ENCODE data around the gene TRPM1.

Gene TRPM1

DNA sequence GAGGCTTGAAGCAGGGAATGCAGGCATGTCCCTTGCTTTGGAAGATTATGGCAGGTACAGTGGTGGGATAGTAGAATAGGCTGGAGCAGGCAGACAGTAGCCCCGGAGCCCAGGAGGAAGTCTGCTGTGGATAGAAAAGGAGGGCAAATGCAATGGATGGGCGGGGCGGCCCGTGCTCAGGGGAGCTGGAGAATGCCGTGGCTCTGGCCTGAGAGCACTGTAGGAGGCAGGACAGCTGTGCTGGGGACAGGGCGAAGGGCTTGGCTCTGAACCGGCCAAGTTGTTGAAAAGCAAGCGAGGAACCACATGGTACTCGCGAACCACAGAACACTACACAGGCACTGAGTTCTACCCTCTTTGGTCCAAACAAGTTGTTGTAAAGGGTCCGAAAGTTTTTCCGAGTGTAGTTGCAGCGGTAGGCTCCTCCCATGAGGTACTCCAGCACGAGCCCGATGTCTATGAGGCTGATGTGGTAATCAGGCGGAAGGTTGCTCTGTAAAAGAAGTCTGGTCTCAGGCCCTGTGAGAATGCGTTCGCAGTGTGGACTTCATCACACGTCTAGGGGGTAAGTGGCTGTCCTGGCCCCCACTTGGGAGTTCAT is 54.7 kb downstream of the TRPM1 start:
- DNase-seq: no peak

DNA sequence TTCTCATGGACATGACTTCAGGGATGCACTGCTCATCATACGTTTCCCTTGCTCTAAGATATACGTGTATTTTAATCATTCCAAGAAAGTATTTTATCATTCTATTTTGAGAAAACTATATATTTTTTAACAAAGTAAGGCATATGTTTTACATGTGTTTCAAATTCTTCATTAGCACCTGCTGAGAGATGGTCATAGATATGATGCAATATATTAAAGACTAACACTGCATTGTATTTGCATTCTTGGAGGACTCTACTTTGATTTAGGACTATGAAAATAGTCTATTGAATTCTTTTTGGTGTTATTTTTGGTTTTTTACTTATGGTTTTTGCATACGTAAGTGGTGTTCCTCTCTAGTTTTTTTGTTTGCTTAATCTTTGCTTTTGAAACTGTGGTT is 55.9 kb downstream of the TRPM1 start:
- DNase-seq: no peak

DNA sequence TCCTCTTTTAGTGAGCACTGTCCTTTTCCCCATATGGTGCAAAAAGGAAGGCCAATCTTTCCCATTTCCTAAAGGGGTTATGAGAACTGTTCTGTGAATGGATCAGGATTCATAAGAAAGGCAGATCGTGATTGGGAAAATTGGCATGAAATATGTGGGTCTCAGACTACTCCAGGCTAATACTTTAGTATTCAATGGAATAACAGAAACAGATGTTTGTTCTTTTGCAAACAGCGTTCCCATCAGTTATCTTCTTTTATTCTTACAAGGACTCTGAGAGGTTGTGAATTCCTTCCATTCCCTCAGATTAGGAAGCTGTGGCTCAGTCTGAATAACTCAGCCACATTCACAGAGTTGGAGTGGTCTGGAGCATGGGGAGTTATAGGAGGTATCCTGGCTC is 58.8 kb downstream of the TRPM1 start:
- DNase-seq: no peak

DNA sequence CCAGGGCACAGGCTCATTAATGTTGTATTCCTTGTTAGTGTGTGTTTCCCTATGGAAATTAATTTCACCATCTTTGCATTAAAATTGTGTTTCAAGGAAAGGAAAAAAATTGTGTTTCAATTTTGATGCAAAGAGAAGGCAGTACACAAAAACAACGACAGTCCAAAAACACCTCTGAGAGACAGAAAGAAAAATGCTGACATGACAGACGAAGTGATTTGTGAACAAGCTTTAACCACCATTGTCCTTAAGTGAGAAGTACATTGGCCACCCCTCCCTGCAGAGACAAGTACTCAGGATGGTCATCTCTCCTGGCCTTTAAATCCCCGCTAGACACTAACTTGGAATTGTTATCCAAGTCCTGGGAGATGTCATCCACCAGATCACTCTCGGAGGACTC is 59.9 kb downstream of the TRPM1 start:
- DNase-seq: no peak

DNA sequence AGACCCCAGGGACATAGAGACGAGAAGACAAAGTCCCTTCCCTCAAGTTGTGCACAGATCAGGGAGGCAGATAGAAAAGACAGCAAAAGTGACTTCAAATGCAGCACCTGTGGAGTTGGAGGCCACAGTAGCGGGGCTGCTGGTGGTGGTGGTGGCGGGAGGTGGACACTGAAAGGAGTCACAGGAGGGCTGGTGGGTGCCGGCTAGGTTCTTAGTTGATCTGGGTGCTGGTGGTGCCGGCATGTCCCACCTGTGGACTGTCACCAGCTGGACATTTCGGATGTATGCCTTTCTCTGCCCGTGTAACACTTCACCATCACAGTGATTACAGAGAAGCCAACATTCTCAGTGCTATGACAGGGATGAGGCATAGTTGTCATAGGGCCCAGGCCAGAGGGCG is 60.9 kb downstream of the TRPM1 start:
- DNase-seq: no peak

DNA sequence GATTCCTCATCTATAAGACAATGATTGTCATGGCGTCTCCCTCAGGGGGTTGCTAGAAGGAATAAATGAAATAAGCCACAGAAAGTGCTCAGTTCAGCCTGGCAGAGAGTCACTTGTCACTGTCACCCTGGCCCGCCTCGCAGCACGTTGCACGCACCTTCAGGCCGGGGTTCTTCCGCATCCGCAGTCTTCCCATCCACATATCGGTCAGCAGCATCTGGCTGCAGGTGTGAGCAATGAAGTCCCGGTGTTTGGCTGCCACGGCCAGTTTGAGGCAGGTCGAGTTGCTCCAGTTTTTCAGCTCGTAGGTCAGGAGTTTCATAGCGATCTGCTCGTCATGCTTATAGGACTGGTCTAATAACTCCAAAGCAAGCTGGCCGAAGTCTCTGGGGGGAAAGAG is 61.6 kb downstream of the TRPM1 start:
- no peak for DNase-seq

DNA sequence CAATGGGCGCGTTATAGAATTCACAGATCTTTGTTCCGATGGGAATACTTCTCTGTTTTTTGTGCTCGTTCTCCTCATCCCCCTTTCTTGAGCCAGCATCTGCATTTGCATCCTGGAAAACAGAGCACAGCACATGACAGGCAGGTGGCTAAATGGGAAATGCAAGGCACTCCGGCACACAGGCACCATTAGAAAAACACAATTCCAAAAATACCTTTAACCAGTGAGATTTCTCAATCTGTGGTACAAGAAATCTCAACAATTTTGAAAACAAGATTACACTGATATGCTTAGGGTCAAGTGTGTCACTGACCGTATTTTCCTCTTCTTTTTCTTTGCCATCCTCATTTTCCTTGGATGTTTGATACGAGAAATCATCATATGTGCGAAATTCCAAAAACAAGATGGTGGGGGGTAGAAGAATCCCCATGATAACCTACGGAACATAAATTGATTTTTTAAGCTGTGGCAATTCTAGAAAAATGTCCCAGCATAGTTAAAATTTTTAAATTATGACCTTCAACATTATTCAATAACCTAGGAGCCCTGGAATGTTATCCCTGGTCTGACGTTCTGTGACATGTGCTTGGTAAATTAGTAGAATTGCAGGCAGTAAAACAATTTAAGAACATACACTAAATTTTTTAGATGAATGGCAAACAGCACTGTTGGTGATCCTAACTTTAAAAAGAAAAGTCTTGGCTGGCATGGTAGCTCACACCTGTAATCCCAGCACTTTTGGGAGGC is 63.6 kb downstream of the TRPM1 start:
- no peak for DNase-seq

DNA sequence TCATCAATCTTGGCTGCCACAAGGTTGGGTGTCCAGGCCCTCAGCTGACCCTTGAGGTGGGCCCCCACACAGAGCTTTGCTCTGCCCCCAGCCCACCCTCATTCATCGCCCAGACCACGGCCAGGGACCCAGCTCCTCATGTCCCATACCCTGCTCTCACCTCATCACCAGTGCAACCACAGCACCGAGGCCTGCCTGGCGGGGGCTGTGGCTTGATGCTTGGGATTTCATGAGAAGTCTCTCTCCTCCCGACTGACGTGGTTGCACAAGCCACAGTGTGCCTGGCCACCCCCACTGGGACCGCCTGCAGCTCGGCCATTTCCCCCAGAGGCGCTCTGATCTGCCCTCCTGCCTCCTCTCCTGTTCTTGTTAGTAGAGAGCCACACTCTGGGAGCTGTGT is 64.7 kb downstream of the TRPM1 start:
- DNase-seq: no peak

DNA sequence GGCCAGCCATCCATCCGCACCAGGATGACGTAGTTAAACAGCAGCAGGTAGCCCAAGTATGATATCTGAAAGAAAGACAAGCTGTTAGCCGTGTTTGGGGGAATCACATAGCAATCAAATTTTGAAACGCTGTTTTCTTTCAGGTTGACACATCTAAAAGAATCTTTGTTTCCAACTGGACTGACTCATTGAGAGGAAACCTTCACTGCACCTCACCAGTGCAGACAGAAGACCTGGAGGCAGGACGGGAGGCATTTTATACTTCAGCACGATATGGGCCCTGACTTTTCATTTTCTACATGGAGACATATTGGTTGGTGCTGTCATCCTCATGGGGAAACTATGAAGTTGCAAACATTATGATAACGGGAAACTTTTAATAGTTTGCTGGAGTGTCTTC is 65.9 kb downstream of the TRPM1 start:
- DNase-seq: no peak

DNA sequence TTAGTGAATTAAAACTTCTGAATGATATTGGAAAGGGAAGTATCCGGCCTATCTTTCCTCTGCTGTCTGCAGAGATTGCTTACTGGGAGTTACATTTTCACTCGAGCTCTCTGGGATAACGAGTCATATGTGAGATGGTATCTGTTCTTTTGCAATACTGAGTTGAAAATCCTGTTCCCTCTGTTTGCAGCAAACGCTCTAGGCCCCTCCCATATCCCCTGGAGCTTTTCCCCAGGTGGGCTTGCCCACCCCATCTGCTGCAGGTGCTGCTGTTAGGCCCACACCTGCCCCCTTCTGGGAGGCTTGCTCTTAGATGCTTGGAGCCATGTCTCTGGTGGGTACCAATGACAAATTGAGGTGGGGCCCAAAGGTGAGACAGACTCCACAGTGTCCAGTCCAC is 67.4 kb downstream of the TRPM1 start:
- DNase-seq: no peak

DNA sequence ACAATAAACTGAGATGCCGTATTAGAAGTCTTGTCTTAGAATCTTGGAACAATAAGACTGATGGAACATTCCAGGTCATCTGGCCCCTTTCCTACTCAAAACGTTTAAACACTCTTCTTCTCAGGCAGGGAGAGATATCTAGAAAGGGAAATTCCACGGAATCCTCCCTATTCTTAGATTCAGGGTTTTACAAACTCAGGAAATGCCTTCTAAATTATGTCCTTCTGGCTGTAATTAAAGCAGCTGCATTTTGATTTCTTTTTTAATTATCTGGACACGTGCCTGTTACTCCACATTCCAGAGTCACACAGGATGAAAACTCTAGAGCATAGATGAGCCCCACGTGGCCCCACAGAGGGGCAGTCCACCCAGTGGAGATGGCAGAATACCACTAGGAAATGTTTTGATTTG is 68.6 kb downstream of the TRPM1 start:
- DNase-seq: no peak

DNA sequence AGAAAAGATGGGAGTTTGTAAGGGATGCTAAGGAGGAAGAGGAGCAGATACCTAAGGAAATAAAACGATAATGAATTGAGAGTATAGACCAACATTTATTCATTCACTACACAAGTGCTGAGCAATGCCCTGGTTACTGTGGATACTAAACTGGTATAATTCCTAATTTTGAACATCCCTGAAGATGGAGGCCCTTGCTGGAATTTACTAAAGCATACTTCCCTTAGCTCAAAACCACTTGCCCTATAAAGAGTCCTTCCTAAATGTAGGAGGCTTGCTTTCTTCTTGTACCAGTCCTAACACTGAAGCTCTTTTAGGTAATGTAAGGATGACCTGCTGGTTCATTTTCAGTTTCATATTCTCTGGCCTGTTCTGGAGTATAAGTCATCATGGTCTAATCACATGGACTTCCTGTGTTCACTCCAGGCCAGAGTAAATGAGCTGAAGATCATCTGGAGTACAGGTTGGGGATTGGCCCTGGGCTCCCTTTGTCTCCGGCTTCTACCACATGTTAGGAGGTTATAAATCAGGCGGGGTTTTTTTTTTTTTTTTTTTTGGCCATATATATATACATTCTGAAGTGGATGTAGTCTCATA is 70.0 kb downstream of the TRPM1 start:
- DNase-seq: no peak

DNA sequence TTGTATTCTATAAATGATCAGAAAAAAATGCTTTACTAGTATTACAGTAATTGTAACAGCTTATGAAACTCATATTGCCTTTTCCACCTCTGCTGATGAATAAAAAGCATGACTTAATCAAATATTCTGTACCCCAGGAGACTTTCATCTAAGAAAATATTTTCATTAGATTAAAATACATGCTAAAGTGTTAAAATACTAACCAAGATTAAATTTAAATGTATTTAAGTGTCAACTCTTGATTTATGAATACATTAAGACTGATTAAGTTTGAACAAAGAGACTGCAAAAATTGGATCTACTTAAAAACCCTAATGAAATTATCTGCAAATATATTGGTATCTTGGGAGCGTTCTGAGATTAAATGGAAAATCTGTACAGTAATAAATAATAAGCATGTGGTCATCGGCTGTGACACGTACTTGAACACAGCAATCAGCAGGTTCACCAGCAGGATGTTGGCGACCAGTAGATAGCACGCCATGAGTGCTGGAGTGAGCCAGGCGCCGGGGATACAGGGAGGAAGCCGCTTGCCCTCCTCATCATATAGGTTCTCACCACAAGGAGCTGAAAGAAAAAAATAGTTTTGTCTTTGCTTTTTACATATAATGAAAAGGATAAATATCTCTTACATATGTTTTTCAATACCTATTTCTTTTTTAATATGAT is 73.5 kb downstream of the TRPM1 start:
- no peak for DNase-seq

DNA sequence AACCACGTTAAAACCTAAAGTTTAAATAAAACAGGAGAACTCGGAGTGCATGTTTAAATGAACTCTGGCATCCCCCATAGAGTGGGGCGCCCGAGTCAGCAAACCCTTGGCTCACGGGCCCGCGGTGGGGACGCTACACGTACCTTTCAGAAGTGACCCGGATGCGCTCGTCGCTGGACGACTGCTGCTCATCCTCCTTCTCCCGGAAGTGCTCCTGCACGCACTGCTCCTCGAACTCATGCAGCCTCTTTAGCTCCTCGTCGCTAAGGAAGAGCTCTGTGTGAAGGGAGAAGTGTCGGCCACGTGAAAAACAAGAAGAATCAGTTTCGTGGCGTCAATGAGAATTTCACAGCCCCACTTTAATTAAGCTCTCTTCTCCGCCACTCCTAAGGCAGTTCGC is 75.5 kb downstream of the TRPM1 start:
- no peak for DNase-seq

DNA sequence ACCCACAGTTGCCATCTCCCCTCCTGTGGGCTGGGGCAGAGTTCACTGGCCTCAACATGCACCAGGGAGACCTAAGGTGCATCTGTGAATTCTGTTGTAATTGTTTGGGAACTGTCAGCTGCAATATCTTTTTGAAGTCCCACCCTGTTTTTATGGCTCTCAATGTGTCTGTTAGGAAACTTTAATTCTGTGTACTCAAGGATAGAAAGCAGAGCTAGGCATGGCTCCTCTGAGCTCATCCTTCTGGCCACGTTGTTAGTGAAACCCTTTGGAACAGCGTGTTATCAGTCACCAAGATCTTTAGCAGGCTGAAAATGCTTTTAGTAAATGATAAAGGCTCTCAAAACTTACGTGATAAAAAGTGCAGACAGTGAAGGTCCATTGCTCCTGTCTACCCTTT is 76.5 kb downstream of the TRPM1 start:
- no peak for DNase-seq

DNA sequence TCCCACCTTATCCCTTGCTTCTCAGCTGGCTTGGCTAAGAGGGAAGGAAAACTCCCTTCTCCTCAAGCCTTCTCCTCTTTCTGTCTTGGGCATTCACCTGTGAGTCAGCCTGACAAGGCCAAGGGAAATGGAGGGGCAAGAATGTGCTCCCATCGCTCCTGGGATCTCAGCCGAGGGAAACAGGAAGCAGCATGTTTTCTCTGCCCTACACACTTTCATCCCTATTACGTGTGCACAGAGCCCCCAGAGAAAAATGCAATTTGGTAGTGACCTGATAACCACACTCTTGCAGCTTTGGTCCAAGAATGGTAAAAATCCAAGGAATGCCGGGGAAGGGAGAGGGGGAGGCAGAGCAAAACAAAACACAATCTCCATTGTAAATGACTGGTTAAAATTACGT is 77.2 kb downstream of the TRPM1 start:
- no peak for DNase-seq

DNA sequence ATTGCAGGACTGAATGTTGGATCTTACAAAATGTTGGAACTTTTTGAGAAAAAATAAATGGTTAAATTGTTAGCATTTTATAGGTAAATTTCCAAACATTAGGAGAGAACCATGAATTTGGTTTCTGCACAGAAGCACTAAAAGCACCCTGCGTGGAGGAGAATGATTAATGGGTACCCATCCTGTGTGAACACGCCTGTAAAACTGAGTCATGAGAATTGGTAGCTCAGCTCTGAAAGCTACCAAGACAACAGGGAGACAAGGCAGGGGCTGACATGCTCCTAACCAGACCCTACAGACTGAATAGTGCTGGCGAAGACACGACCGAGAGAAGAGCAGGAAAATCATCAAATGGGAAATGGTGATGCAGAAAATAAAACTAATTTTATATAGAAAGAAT is 77.7 kb downstream of the TRPM1 start:
- DNase-seq: no peak

DNA sequence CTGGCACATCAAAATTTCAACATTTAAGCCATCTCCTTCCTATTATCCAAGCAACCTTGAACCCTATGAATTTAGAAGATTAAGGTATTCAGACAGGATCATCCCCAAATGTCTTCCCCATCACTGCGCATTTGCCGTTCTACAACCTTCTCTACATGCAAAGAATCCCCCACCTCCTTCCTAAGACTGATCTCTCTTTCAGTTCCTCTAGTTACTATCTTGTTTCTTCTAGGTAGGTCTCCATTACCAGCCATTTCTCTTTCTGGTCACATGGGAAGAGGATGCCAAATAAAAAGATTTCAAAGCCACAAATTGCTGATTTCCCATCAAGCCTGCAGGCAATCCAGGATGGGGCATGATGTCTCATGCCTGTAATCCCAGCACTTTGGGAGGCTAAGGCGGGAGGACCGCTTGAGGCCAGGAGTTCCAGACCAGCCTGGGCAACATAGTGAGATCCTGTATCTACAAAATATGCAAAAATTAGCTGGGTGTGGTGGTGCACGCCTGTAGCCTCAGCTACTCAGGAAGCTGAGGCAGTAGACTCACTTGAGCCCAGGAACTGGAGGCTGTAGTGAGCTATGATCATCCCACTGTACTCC is 80.4 kb downstream of the TRPM1 start:
- no peak for DNase-seq

DNA sequence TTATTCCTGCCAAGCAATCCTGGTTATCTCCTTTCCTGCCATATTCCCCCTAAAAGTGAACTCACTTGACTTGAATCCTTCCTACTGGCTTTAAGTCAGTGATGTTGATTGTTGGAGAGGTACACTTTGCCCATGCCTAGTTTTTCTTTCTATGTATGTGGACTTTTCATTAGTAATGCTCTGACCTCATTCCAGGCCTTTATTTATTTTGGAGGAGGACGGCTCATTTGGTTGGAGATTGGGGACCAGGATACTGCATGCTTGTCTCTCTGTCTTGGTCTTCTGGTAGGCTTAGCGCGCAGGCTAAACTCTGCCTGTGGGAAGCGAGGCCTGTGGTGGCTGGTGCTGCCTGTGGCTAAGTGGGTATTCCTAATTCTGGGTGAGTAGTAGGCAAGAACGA is 81.0 kb downstream of the TRPM1 start:
- no peak for DNase-seq

DNA sequence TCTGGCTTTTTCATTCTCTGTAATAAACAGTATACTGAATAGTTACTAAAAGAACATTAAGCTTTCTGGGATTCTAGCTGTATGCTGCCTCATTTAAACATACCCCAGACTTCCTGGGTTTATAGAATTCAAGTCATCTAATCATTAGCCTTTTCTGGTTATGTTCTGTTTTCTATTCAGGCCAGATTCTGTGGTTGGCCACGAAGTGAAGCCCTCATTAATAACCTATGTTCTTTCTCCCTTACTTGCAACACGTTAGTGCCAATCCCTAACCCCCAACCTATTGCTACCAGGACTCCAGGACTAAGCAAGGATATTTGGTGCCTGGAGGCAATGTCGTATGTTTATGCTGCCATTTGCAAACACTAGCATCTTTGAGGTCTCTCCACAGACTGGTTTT is 81.5 kb downstream of the TRPM1 start:
- DNase-seq: no peak

DNA sequence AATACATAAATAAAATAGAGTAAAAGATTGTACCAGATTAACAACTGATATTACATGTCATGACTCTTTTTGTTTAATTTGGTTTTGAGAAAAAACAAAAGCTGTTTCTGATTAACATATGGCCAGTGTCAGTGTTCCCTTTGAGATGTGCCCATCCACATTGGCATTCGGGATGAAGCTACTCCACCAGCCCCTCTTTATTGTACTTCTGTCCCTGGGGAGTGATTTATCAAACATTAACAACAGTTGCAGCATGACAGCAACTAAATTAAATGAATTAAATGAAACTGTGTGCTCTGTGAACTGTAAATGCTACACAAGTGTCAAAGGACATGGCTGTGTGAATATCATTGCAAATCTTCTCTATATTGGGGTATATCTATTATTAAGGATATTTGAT is 84.2 kb downstream of the TRPM1 start:
- no peak for DNase-seq

DNA sequence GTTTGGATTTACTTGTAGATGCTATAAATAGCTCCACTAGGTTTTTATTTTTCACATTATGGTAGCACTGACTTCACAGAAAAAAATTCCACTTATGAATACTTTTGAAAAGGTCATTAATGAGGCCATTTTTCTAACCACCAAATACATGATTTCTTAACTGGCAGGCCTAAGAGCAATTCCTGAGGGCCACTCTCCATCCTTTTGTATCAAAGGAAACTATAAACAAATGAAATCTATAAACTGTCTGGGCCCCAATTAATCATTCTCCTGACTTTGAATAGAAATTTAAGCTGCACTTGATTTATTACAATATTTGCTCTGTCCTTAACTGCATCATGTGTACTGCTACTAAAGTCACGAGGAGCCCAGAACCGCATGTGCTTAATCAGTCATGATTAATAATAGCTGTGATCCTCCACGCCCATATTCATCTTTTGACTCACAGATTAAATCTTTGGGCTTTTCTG is 85.0 kb downstream of the TRPM1 start:
- DNase-seq: no peak

DNA sequence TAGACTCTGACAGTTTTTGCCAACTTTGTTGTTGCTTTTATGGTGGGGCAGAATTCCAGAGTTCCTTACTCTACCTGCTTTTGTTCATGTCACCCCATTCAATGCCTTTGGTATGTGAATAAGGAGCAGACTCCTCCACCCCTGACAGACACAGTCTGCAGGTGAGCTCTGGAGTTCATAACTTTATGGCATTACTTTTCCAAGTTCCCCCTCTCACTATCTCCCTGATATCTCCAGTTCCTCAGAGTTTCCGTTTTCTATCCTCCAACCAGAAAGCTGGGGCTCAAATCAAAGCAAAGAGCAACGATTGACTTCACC is 87.0 kb downstream of the TRPM1 start:
- DNase-seq: no peak

Measured in NCI-H526 treated with DMSO at 0.1 percent for 48 hours (cell line).